GM23338 (cell line): ENCODE data around the gene CALHM2. TPM values are rescaled to one million over a fixed set of nuclear protein-coding genes. Genes with fewer than 3 reads are reported as not detected.

Experiments
- ATAC-seq: fragments of 200-7000 bp; cut with Tn5 transposase; 3 replicates; pipeline ENCODE4 v1.9.1; 2020
- DNase-seq: peaks from one replicate; pipeline ENCODE4 v3.0.0-alpha.2; 2015; ENCODE audit warnings: low spot score
- H2AFZ ChIP-seq: fragments of 200-600 bp; sonication (generic); 2 replicates; pipeline ENCODE4 v1.8.0; 2016; ENCODE audit warnings: antibody characterized with exemption, mild to moderate bottlenecking, moderate library complexity
- H3F3A ChIP-seq: fragments of 200-600 bp; sonication (generic); replicated peaks from 2 replicates; pipeline ENCODE4 v1.8.0; 2017; ENCODE audit warnings: antibody characterized with exemption, mixed run types, low read depth
- H3K27ac ChIP-seq: fragments of 200-600 bp; sonication (generic); 2 replicates; pipeline ENCODE4 v1.6.1; 2016; ENCODE audit warnings: low read depth
- H3K27me3 ChIP-seq: fragments of 200-600 bp; sonication (generic); 2 replicates; pipeline ENCODE4 v1.8.0; 2016; ENCODE audit warnings: mild to moderate bottlenecking, mixed run types, moderate library complexity; ENCODE audit not compliant: insufficient read depth
- H3K36me3 ChIP-seq: fragments of 200-600 bp; sonication (generic); 2 replicates; pipeline ENCODE4 v1.8.0; 2016; ENCODE audit warnings: mild to moderate bottlenecking; ENCODE audit not compliant: insufficient read depth
- H3K4me1 ChIP-seq: fragments of 200-600 bp; sonication (generic); 2 replicates; pipeline ENCODE4 v1.8.0; 2016; ENCODE audit warnings: mild to moderate bottlenecking, moderate library complexity; ENCODE audit not compliant: insufficient read depth
- H3K4me2 ChIP-seq: fragments of 200-600 bp; sonication (generic); 2 replicates; pipeline ENCODE4 v1.7.1; 2017; ENCODE audit warnings: mixed run types
- H3K4me3 ChIP-seq: fragments of 200-600 bp; sonication (generic); 2 replicates; pipeline ENCODE4 v1.6.1; 2016; ENCODE audit warnings: mixed run types
- H3K79me2 ChIP-seq: fragments of 200-600 bp; sonication (generic); replicated peaks from 2 replicates; pipeline ENCODE4 v1.8.0; 2017; ENCODE audit warnings: mild to moderate bottlenecking; ENCODE audit not compliant: insufficient read depth
- H3K9me2 ChIP-seq: fragments of 200-600 bp; sonication (generic); 2 replicates; pipeline ENCODE4 v1.8.0; 2017; ENCODE audit not compliant: insufficient read depth
- H4K20me1 ChIP-seq: fragments of 200-600 bp; sonication (generic); replicated peaks from 2 replicates; pipeline ENCODE4 v1.8.0; 2017; ENCODE audit warnings: mild to moderate bottlenecking; ENCODE audit not compliant: insufficient read depth
- H3K27ac Mint-ChIP-seq: 2 replicates; pipeline ENCODE4 v1.8.0; 2020; ENCODE audit warnings: inconsistent platforms, mild to moderate bottlenecking, moderate library complexity, mixed read lengths
- H3K27me3 Mint-ChIP-seq: 3 replicates; pipeline ENCODE4 v1.8.0; 2022; ENCODE audit warnings: low read depth, mild to moderate bottlenecking, moderate library complexity, mixed read lengths, inconsistent platforms; ENCODE audit not compliant: insufficient read depth, poor library complexity
- H3K36me3 Mint-ChIP-seq: 3 replicates; pipeline ENCODE4 v1.8.0; 2021; ENCODE audit warnings: low read depth, mild to moderate bottlenecking, inconsistent platforms, moderate library complexity, mixed read lengths
- H3K4me1 Mint-ChIP-seq: 3 replicates; pipeline ENCODE4 v1.8.0; 2020; ENCODE audit warnings: mild to moderate bottlenecking, inconsistent platforms, mixed read lengths
- H3K4me3 Mint-ChIP-seq: 3 replicates; pipeline ENCODE4 v1.8.0; 2021; ENCODE audit warnings: moderate library complexity, mild to moderate bottlenecking, inconsistent platforms, mixed read lengths
- H3K9me3 Mint-ChIP-seq: 3 replicates; pipeline ENCODE4 v1.8.0; 2020; ENCODE audit warnings: moderate library complexity, mild to moderate bottlenecking, inconsistent platforms, mixed read lengths
- CREB1 ChIP-seq: fragments of 250-450 bp; sonication (Bioruptor Pico); IDR thresholded peaks from 2 replicates; pipeline ENCODE4 v1.5.0; 2020; ENCODE audit warnings: low read depth, mild to moderate bottlenecking, moderate library complexity
- CTCF ChIP-seq, 2 experiments: fragments of 200-600 bp in 1 of 2; sonication (generic) in 1 of 2; conservative IDR thresholded peaks; 2 replicates each; pipeline versions ENCODE4 v1.5.1 to v1.6.1; 2016 to 2017; ENCODE audit warnings: antibody characterized with exemption in 2 of 2, low read depth in 2 of 2, mild to moderate bottlenecking in 2 of 2, moderate library complexity in 1 of 2
- ETS1 ChIP-seq: IDR thresholded peaks from 2 replicates; pipeline ENCODE4 v1.6.1; 2016; ENCODE audit warnings: antibody characterized with exemption
- EZH2 ChIP-seq: fragments of 200-600 bp; sonication (generic); IDR thresholded peaks from one replicate; pipeline ENCODE4 v1.8.0; 2017; ENCODE audit warnings: antibody characterized with exemption, mild to moderate bottlenecking, low read depth; ENCODE audit not compliant: unreplicated experiment
- EZH2phosphoT487 ChIP-seq: fragments of 200-600 bp; sonication (generic); IDR thresholded peaks from one replicate; pipeline ENCODE4 v1.8.1; 2018; ENCODE audit warnings: antibody characterized with exemption; ENCODE audit not compliant: unreplicated experiment
- JUNB ChIP-seq: IDR thresholded peaks from one replicate; pipeline ENCODE4 v1.6.1; 2016; ENCODE audit warnings: antibody characterized with exemption; ENCODE audit not compliant: unreplicated experiment
- NANOG ChIP-seq: IDR thresholded peaks from 2 replicates; pipeline ENCODE4 v1.6.1; 2016; ENCODE audit warnings: antibody characterized with exemption, borderline replicate concordance
- POLR2AphosphoS5 ChIP-seq: IDR thresholded peaks from 2 replicates; pipeline ENCODE4 v1.6.1; 2016; ENCODE audit warnings: antibody characterized with exemption, low read depth
- REST ChIP-seq: IDR thresholded peaks from one replicate; pipeline ENCODE4 v1.6.1; 2018; ENCODE audit warnings: antibody characterized with exemption; ENCODE audit not compliant: unreplicated experiment
- STAT1 ChIP-seq: IDR thresholded peaks from one replicate; pipeline ENCODE4 v1.6.1; 2016; ENCODE audit warnings: antibody characterized with exemption; ENCODE audit not compliant: unreplicated experiment
- ZNF114 ChIP-seq: fragments of 250-450 bp; sonication (Bioruptor Pico); IDR thresholded peaks from 2 replicates; pipeline ENCODE4 v1.5.0; 2020; ENCODE audit warnings: mild to moderate bottlenecking, moderate library complexity
- ZNF331 ChIP-seq: fragments of 250-450 bp; sonication (Bioruptor Pico); IDR thresholded peaks from 2 replicates; pipeline ENCODE4 v1.5.0; 2020; ENCODE audit warnings: low read depth, mild to moderate bottlenecking, moderate library complexity
- polyA plus RNA-seq: library from polyadenylated mRNA; unstranded; fragments of >200 nt; fragmentation: Nextera tagmentation; extraction: Ambion mirVana; gene quantifications from 2 replicates; pipeline ENCODE4 v1.2.1, GENCODE V29; 2016
- total RNA-seq: library from RNA; depleted of rRNA; stranded (reverse); fragments of >200 nt; shearing (Covaris generic); gene quantifications from 2 replicates; pipeline ENCODE4 v1.2.3, GENCODE V29; 2014
- TF ChIP-seq, protein P1 (sequence below): fragments of 250-450 bp; sonication (Bioruptor Pico); IDR thresholded peaks from 2 replicates; pipeline ENCODE4 v1.5.0; 2020; ENCODE audit warnings: mild to moderate bottlenecking, moderate library complexity

CALHM2 gene
- total and polyA plus RNA-seq, 2 experiments from 2014 or later, result 2.1 to 2.2 TPM

- Mint-ChIP-seq H3K27ac (peak overlapping the region; percentile 60; the same call in 1 of the 2 replicates), H3K36me3 (no peaks in the 10 kb centered on the region), H3K4me3 (no peak overlapping the region), H3K4me1 (peaks cover 24% of the 10 kb centered on the region), H3K27me3 (peaks cover 19% of the 10 kb centered on the region), H3K9me3 (no peaks in the 10 kb centered on the region)
- H3K9me2 ChIP-seq, result no peaks in the 10 kb centered on the region
- no peak overlapping the region for H3K4me3 ChIP-seq
- ATAC-seq (peak; percentile 71), DNase-seq (no peak)
- no peak for TF ChIP-seq CTCF (conservative IDR thresholded peaks at IDR 0.05; ENCODE audit: low read depth in 2 of 2)
- no peak for TF ChIP-seq NANOG
- TF ChIP-seq EZH2, result no peak
- TF ChIP-seq CREB1, result no peak
- TF ChIP-seq ZNF114 (CRISPR knock-in tag), result no peak
- no peak for TF ChIP-seq ETS1
- TF ChIP-seq JUNB, result no peak
- no peak for TF ChIP-seq EZH2phosphoT487
- no peak for TF ChIP-seq ZNF331 (CRISPR knock-in tag)
- TF ChIP-seq, protein P1, sequence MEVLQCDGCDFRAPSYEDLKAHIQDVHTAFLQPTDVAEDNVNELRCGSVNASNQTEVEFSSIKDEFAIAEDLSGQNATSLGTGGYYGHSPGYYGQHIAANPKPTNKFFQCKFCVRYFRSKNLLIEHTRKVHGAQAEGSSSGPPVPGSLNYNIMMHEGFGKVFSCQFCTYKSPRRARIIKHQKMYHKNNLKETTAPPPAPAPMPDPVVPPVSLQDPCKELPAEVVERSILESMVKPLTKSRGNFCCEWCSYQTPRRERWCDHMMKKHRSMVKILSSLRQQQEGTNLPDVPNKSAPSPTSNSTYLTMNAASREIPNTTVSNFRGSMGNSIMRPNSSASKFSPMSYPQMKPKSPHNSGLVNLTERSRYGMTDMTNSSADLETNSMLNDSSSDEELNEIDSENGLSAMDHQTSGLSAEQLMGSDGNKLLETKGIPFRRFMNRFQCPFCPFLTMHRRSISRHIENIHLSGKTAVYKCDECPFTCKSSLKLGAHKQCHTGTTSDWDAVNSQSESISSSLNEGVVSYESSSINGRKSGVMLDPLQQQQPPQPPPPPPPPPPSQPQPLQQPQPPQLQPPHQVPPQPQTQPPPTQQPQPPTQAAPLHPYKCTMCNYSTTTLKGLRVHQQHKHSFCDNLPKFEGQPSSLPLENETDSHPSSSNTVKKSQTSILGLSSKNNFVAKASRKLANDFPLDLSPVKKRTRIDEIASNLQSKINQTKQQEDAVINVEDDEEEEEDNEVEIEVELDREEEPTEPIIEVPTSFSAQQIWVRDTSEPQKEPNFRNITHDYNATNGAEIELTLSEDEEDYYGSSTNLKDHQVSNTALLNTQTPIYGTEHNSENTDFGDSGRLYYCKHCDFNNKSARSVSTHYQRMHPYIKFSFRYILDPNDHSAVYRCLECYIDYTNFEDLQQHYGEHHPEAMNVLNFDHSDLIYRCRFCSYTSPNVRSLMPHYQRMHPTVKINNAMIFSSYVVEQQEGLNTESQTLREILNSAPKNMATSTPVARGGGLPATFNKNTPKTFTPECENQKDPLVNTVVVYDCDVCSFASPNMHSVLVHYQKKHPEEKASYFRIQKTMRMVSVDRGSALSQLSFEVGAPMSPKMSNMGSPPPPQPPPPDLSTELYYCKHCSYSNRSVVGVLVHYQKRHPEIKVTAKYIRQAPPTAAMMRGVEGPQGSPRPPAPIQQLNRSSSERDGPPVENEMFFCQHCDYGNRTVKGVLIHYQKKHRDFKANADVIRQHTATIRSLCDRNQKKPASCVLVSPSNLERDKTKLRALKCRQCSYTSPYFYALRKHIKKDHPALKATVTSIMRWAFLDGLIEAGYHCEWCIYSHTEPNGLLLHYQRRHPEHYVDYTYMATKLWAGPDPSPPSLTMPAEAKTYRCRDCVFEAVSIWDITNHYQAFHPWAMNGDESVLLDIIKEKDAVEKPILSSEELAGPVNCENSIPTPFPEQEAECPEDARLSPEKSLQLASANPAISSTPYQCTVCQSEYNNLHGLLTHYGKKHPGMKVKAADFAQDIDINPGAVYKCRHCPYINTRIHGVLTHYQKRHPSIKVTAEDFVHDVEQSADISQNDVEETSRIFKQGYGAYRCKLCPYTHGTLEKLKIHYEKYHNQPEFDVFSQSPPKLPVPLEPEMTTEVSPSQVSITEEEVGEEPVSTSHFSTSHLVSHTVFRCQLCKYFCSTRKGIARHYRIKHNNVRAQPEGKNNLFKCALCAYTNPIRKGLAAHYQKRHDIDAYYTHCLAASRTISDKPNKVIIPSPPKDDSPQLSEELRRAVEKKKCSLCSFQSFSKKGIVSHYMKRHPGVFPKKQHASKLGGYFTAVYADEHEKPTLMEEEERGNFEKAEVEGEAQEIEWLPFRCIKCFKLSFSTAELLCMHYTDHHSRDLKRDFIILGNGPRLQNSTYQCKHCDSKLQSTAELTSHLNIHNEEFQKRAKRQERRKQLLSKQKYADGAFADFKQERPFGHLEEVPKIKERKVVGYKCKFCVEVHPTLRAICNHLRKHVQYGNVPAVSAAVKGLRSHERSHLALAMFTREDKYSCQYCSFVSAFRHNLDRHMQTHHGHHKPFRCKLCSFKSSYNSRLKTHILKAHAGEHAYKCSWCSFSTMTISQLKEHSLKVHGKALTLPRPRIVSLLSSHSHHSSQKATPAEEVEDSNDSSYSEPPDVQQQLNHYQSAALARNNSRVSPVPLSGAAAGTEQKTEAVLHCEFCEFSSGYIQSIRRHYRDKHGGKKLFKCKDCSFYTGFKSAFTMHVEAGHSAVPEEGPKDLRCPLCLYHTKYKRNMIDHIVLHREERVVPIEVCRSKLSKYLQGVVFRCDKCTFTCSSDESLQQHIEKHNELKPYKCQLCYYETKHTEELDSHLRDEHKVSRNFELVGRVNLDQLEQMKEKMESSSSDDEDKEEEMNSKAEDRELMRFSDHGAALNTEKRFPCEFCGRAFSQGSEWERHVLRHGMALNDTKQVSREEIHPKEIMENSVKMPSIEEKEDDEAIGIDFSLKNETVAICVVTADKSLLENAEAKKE (CRISPR knock-in tag), result no peak
- no peak for TF ChIP-seq REST
- TF ChIP-seq POLR2AphosphoS5, result no peak
- no peak for TF ChIP-seq STAT1
- no peaks in the 10 kb centered on the region for H3K27me3 ChIP-seq
- H3K27ac ChIP-seq, result no peak overlapping the region
- H2AFZ ChIP-seq, result peak overlapping the region; percentile 85
- no peaks in the 10 kb centered on the region for H3F3A ChIP-seq
- H3K4me2 ChIP-seq, result no peak overlapping the region; the same call in 1 of the 2 replicates
- H3K4me1 ChIP-seq, result no peaks in the 10 kb centered on the region
- H3K79me2 ChIP-seq, result no peaks in the 10 kb centered on the region
- no peaks in the 10 kb centered on the region for H3K36me3 ChIP-seq
- H4K20me1 ChIP-seq, result no peaks in the 10 kb centered on the region
Observed at GRCh38 chr10:103470761-103471653, 18.8 kb upstream of the CALHM2 start.
